GM12878 (cell line): ENCODE measurements around the gene DDX24.

ENCODE experiments used
- ATF2 ChIP-seq: IDR thresholded peaks from 2 replicates; pipeline ENCODE4 v1.6.1; 2012; ENCODE audit warnings: low read length, inconsistent platforms
- CTCF ChIP-seq, 3 experiments: IDR thresholded peaks in 2 of 3; conservative IDR thresholded peaks in 1 of 3; 2 replicates each; pipeline ENCODE4 v1.5.1; 2011; ENCODE audit warnings: low read depth in 3 of 3, low read length in 3 of 3, mild to moderate bottlenecking in 3 of 3, control low read depth in 2 of 3, moderate library complexity in 2 of 3, inconsistent platforms in 1 of 3, mixed read lengths in 1 of 3; ENCODE audit not compliant: control insufficient read depth in 2 of 3, insufficient read depth in 1 of 3; ENCODE audit errors: extremely low read depth in 1 of 3
- JUNB ChIP-seq: IDR thresholded peaks from 2 replicates; pipeline ENCODE4 v1.6.1; 2016; ENCODE audit warnings: antibody characterized with exemption, mild to moderate bottlenecking
- POLR2A ChIP-seq: IDR thresholded peaks from 2 replicates; pipeline ENCODE4 v1.6.1; 2011; ENCODE audit warnings: low read depth, mild to moderate bottlenecking, low read length

GRCh38 chr14:94075008-94075407 is 6.0 kb downstream of the DDX24 start:
- no peak for TF ChIP-seq POLR2A
- no peak for TF ChIP-seq ATF2
- no peak for TF ChIP-seq JUNB
- no peak for TF ChIP-seq CTCF (IDR thresholded peaks at IDR 0.05 in 2 of 3, conservative IDR thresholded peaks at IDR 0.05 in 1 of 3; ENCODE audit: control insufficient read depth in 2 of 3, extremely low read depth in 1 of 3, insufficient read depth in 1 of 3, low read depth in 3 of 3, low read length in 3 of 3)
